Sigmoid colon (tissue), 7 donors: ENCODE data around the gene MYADML2. TPM values are rescaled to one million over a fixed set of nuclear protein-coding genes. Genes with fewer than 3 reads are reported as not detected.

Experiments used
- DNase-seq: peaks from one replicate; pipeline ENCODE4 v3.0.0-alpha.2; 2019
- H3K27ac ChIP-seq, 4 donors: fragments of 200-600 bp; sonication (generic); one replicate each; pipeline ENCODE4 v1.5.1; 2016 to 2019; ENCODE audit warnings: mild to moderate bottlenecking in 1 of 4
- H3K27me3 ChIP-seq, 3 donors: fragments of 200-600 bp; sonication (generic); one replicate each; pipeline ENCODE4 v1.5.1; 2019; ENCODE audit warnings: mild to moderate bottlenecking in 1 of 3
- H3K36me3 ChIP-seq, 4 donors: fragments of 200-600 bp; sonication (generic); one replicate each; pipeline ENCODE4 v1.5.1; 2016 to 2019
- H3K4me1 ChIP-seq, 4 donors: fragments of 200-600 bp; sonication (generic); one replicate each; pipeline ENCODE4 v1.5.1; 2017 to 2019
- H3K4me3 ChIP-seq, 4 donors: fragments of 200-600 bp; sonication (generic); one replicate each; pipeline ENCODE4 v1.5.1; 2017 to 2019; ENCODE audit warnings: mild to moderate bottlenecking in 2 of 4, moderate library complexity in 1 of 4
- H3K9me3 ChIP-seq, 4 donors: fragments of 200-600 bp in 3 of 4; sonication (generic) in 3 of 4; one replicate each; pipeline versions ENCODE4 v1.5.1 to v1.6.1; 2013 to 2019
- CTCF ChIP-seq, 4 experiments: fragments of 450-650 bp in 3 of 4; fragments of 200-600 bp in 1 of 4; IDR thresholded peaks; one replicate each; pipeline ENCODE4 v1.5.1; 2016 to 2019; ENCODE audit warnings: antibody characterized with exemption in 4 of 4, mild to moderate bottlenecking in 3 of 4, moderate library complexity in 2 of 4
- EP300 ChIP-seq, 4 donors: sonication (generic); formaldehyde crosslinking; IDR thresholded peaks; one replicate each; pipeline ENCODE4 v1.6.1; 2017; ENCODE audit warnings: antibody characterized with exemption in 4 of 4
- POLR2A ChIP-seq, 2 donors: fragments of 450-650 bp; IDR thresholded peaks; one replicate each; pipeline ENCODE4 v1.6.1; 2016; ENCODE audit warnings: antibody characterized with exemption in 2 of 2, mild to moderate bottlenecking in 2 of 2, moderate library complexity in 2 of 2
- POLR2AphosphoS5 ChIP-seq, 4 donors: sonication (generic); formaldehyde crosslinking; IDR thresholded peaks; one replicate each; pipeline ENCODE4 v1.6.1; 2017; ENCODE audit warnings: antibody characterized with exemption in 4 of 4
- WGBS, 2 donors: extraction: QIAGEN DNeasy Blood & Tissue Kit; methylation state at CpG; one replicate each; pipeline ENCODE4 v1.1.7; 2013; 5-methylcytosine and 5-hydroxymethylcytosine counted together
- intact Hi-C: fragments of 100-400 bp; cut with DNase I; formaldehyde crosslinking; loops from one replicate; pipeline ENCODE4 v1.15.1; 2023
- polyA plus RNA-seq, 3 donors: library from polyadenylated mRNA; stranded (reverse); fragments of 200-250 nt; gene quantifications; one replicate each; pipeline ENCODE4 v1.2.3, GENCODE V29; 2013
- total RNA-seq, 4 donors: library from RNA; depleted of rRNA; stranded (reverse); fragments of >200 nt; gene quantifications; one replicate each; pipeline ENCODE4 v1.1.0, GENCODE V29; 2016
- donor health status: healthy with polysubstance abuse.
- donor health status: Bipolar disorder and iron deficiency.
- donor health status: healthy.

Gene MYADML2
- total and polyA plus RNA-seq, 7 donors = not detected

GRCh38 chr17:81924557-81925532 is 22.2 kb downstream of the MYADML2 start:
- intact Hi-C loops = no loop called here
- Histone ChIP-seq H3K36me3 (peaks cover 7 to 30% (median 19%) of the 10 kb centered on the region in 4 donors), H3K27me3 (peaks cover 0 to 13% (median 0%) of the 10 kb centered on the region in 3 donors), H3K9me3 (no peaks in the 10 kb centered on the region), H3K27ac (peak overlapping the region; percentile 74 to 99 (median 87)), H3K4me1 (peaks cover 0 to 77% (median 71%) of the 10 kb centered on the region in 4 donors), H3K4me3 (no peak overlapping the region)
- TF ChIP-seq POLR2A (IDR thresholded peaks at IDR 0.05) (no peak), CTCF (IDR thresholded peaks at IDR 0.05) (no peak), POLR2AphosphoS5 (IDR thresholded peaks at IDR 0.05) (no peak), EP300 (IDR thresholded peaks at IDR 0.05) (no peak)
- 74 to 80% methylated on average over 21 of the region's 21 CpGs for WGBS, 2 donors
- no peak for DNase-seq

DNA sequence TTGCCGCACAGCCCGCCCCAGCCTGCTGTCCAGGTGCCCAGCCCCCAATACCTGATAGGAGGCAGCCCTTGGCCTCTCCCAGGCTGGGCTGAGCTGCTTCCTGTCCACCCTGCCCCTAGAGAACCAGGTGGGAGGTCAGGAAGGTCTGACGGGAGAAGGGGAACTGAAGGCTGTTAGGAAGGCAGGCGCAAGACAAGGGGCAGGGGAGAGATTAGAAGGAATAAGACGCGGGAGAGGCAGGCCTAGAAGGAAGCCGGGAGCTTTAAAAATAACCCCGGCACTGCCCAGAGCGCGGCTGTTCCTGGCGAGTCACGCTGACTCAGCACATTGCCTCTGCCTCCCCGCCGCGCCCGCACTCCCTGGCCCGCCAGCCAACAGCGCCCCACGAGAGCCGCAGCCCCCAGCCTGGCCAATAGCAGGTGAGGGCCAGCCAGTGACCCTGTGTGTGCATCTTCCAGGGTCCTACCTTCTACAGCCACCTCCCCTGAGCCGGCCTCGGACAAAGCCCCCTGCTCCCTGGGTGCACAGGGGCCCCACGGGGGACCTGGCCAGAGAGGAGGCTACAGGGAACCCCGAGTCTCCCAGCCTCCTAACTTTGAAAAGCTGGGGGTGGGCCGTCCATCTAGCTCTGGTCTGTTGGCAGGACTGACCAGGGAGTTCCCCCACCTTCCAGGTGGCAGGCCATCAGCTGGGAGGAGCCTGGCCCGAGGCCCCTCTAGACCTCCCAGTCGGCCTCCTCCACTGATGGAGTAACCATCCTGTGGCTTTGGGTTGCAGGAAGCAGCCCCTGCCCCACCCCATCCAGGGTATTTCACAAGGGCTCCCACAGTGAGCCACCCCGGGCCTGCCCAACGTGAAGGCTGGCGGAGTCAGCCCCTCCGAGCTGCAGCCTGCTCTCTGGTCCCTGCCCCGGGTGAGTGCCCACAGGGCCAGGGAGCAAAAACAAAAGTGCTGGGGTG is 23.5 kb downstream of the MYADML2 start:
- peak in 1 of 4 donors; percentile 5 for TF ChIP-seq POLR2AphosphoS5 (IDR thresholded peaks at IDR 0.05)
- no peak for TF ChIP-seq EP300 (IDR thresholded peaks at IDR 0.05)
- H3K4me3 ChIP-seq = peak overlapping the region; percentile 28 to 42 (median 34)
- H3K27ac ChIP-seq = peak overlapping the region; percentile 74 to 99 (median 87)
- DNase-seq = peak; percentile 86
- H3K4me1 ChIP-seq = peaks cover 0 to 81% (median 72%) of the 10 kb centered on the region in 4 donors
- peaks cover 7 to 36% (median 22%) of the 10 kb centered on the region in 4 donors for H3K36me3 ChIP-seq
- intact Hi-C loops = no loop called here
- H3K27me3 ChIP-seq = peaks cover 0 to 6% (median 0%) of the 10 kb centered on the region in 3 donors
- H3K9me3 ChIP-seq = no peaks in the 10 kb centered on the region
- WGBS, 2 donors = 24 to 34% methylated on average over 32 of the region's 32 CpGs

GRCh38 chr17:81922566-81923301 is 24.3 kb downstream of the MYADML2 start:
- H3K27ac ChIP-seq = peak overlapping the region; percentile 74 to 99 (median 87)
- WGBS, 2 donors = 86 to 88% methylated on average over 58 of the region's 58 CpGs

DNA sequence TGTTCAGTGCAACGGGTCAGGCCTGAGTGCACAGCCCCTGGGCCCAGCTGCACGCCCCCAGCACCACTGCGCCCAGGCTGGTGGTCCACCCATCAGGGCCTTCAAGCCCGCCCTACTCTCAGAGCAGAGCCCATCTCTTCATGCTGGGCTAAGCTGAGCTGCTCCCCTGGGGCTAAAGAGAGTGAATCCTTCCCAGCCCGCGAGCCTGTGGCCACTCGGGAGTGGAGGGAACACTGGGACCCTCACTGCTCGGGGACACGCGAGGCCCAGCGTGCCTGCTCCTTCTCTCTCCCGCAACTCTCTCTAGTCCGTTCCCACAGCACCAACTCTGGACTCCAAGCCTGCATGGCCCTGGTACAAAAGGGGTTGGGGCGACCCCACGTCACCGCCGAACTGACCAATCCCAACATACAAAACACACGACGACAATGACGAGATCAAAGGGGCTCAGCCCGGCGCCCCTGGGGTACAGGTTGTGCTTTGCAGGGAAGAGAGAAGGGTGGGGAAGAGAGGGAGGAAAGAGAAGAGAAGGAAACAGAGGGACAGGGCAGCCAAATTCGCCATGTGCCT is 25.0 kb downstream of the MYADML2 start:
- Histone ChIP-seq H3K4me3 (peak overlapping the region in 1 of 4 donors; percentile 42), H3K4me1 (peaks cover 0 to 83% (median 73%) of the 10 kb centered on the region in 4 donors), H3K27ac (peak overlapping the region in 3 of 4 donors; percentile 28 to 99 (median 75)), H3K27me3 (no peaks in the 10 kb centered on the region), H3K36me3 (peaks cover 7 to 36% (median 22%) of the 10 kb centered on the region in 4 donors), H3K9me3 (no peaks in the 10 kb centered on the region)
- DNase-seq = no peak
- intact Hi-C loops = no loop called here
- TF ChIP-seq EP300 (IDR thresholded peaks at IDR 0.05) (no peak), POLR2A (IDR thresholded peaks at IDR 0.05) (no peak), CTCF (IDR thresholded peaks at IDR 0.05) (no peak), POLR2AphosphoS5 (IDR thresholded peaks at IDR 0.05) (no peak)
- WGBS, 2 donors = 95 to 96% methylated on average over 23 of the region's 23 CpGs

More at GRCh38 chr17:81922566-81923301, 24.3 kb downstream of the MYADML2 start:
- H3K4me3 ChIP-seq = peak overlapping the region; percentile 28 to 42 (median 34)
- TF ChIP-seq POLR2AphosphoS5 (IDR thresholded peaks at IDR 0.05) = no peak
- DNase-seq = no peak
- peaks cover 0 to 78% (median 69%) of the 10 kb centered on the region in 4 donors for H3K4me1 ChIP-seq
- no peaks in the 10 kb centered on the region for H3K9me3 ChIP-seq
- H3K27me3 ChIP-seq = no peaks in the 10 kb centered on the region
- peaks cover 7 to 36% (median 22%) of the 10 kb centered on the region in 4 donors for H3K36me3 ChIP-seq
- intact Hi-C loops = no loop called here

DNA sequence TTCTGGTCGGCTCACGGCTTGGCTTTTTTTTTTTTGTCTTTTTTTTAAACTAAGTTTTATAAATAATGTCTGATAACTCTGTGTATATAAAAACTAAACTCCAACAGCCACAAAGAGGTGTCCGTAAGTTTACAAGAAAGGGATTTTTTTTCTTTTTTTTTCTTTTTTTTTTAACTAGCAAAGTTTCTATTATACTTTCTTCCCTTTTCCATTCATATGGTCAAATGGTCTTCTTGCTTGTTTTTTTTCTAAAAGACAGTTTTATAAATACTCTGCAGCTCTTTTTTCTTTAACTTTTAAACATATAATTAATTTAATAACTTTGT is 25.5 kb downstream of the MYADML2 start:
- Histone ChIP-seq H3K4me1 (peaks cover 0 to 88% (median 79%) of the 10 kb centered on the region in 4 donors), H3K27me3 (no peaks in the 10 kb centered on the region), H3K36me3 (peaks cover 7 to 36% (median 22%) of the 10 kb centered on the region in 4 donors), H3K9me3 (no peaks in the 10 kb centered on the region), H3K27ac (no peak overlapping the region), H3K4me3 (no peak overlapping the region)
- DNase-seq = no peak
- intact Hi-C loops = no loop called here
- WGBS, 2 donors = 91 to 94% methylated on average over 3 of the region's 3 CpGs
- TF ChIP-seq POLR2A (IDR thresholded peaks at IDR 0.05) (no peak), CTCF (IDR thresholded peaks at IDR 0.05) (no peak), EP300 (IDR thresholded peaks at IDR 0.05) (no peak), POLR2AphosphoS5 (IDR thresholded peaks at IDR 0.05) (no peak)
